Activated CD4-positive, alpha-beta memory T cell treated with anti-CD3 and anti-CD28 coated beads for 36 hours (primary cell): ENCODE data around the gene EMB. TPM values are rescaled to one million over a fixed set of nuclear protein-coding genes. Genes with fewer than 3 reads are reported as not detected.
"Not testable (repeated sequence)": the region's sequence is repeated elsewhere in the genome, so short reads cannot be mapped to it uniquely, and the experiment has no call there.

ENCODE experiments used
- CTCF ChIA-PET: fragments of 350-600 bp; sonication (Branson Sonifier 250); formaldehyde crosslinking; loops from one replicate; lab custom pipeline; 2021; ENCODE audit warnings: antibody characterized with exemption, inconsistent platforms; lab: Charles Lee
- POLR2A ChIA-PET: fragments of 350-600 bp; sonication (Branson Sonifier 250); formaldehyde crosslinking; loops from one replicate; lab custom pipeline; 2021; ENCODE audit warnings: antibody characterized with exemption; lab: Charles Lee
- DNase-seq: peaks from one replicate; pipeline ENCODE4 v3.0.0-alpha.2; 2020
- H3K27ac Mint-ChIP-seq: one replicate; pipeline ENCODE4 v1.8.0; 2021; ENCODE audit warnings: mixed read lengths
- H3K27me3 Mint-ChIP-seq: one replicate; pipeline ENCODE4 v1.8.0; 2021; ENCODE audit warnings: mixed read lengths
- H3K36me3 Mint-ChIP-seq: one replicate; pipeline ENCODE4 v1.8.0; 2021; ENCODE audit warnings: mixed read lengths
- H3K4me1 Mint-ChIP-seq: one replicate; pipeline ENCODE4 v1.8.0; 2021; ENCODE audit warnings: low read depth, mixed read lengths
- H3K4me3 Mint-ChIP-seq: one replicate; pipeline ENCODE4 v1.8.0; 2021; ENCODE audit warnings: mild to moderate bottlenecking, mixed read lengths
- H3K9me3 Mint-ChIP-seq: one replicate; pipeline ENCODE4 v1.8.0; 2021; ENCODE audit warnings: mixed read lengths
- intact Hi-C: fragments of 100-400 bp; cut with micrococcal nuclease; formaldehyde crosslinking; loops from one replicate; pipeline ENCODE4 v1.15.1; 2023
- total RNA-seq, 2 experiments: library from RNA; stranded (reverse); gene quantifications; one replicate each; pipeline ENCODE4 v1.2.3, GENCODE V29; 2021

Gene EMB
- total RNA-seq, 2 experiments from 2014 or later = 87.6 to 90.2 TPM

GRCh38 chr5:50445296-50445949, 4.3 kb upstream of the EMB start:
- Mint-ChIP-seq H3K27me3 (no peaks in the 10 kb centered on the region), H3K4me3 (peak overlapping the region; percentile 58), H3K27ac (peak overlapping the region; percentile 67), H3K36me3 (peaks cover 1% of the 10 kb centered on the region), H3K9me3 (peaks cover 6% of the 10 kb centered on the region), H3K4me1 (peaks cover 52% of the 10 kb centered on the region)
- ChIA-PET POLR2A (no interaction called here), CTCF (interaction anchor here (0.6 to 1.2 kb wide), 2 partner anchors 10 to 13 kb away, joined by 5 to 7 read pairs; no protein-coding TSS in a partner anchor)
- intact Hi-C loops = no loop called here
- peak; percentile 46 for DNase-seq

GRCh38 chr5:50442559-50443539, 1.8 kb upstream of the EMB start:
- H3K4me3 Mint-ChIP-seq, H3K36me3 Mint-ChIP-seq, H3K9me3 Mint-ChIP-seq, DNase-seq, intact Hi-C loops, H3K27me3 Mint-ChIP-seq: not testable (repeated sequence)
- peak overlapping the region; percentile 98 for H3K27ac Mint-ChIP-seq
- peaks cover 63% of the 10 kb centered on the region for H3K4me1 Mint-ChIP-seq
- ChIA-PET CTCF (interaction anchor here (0.7 kb wide), 1 partner anchor 108 kb away, joined by 3 read pairs; no protein-coding TSS in a partner anchor), POLR2A (interaction anchor here (2.4 kb wide), 1 partner anchor 225 kb away, joined by 18 read pairs; the partner anchor contains the start of gene PARP8)

- CTCF ChIA-PET = interaction anchor here (1.1 to 1.8 kb wide), 5 partner anchors 11 to 310 kb away, joined by 3 to 11 read pairs (median 4); no protein-coding TSS in a partner anchor
- intact Hi-C loops = loop anchor here (2.0 kb wide), 4 partner anchors 59 to 309 kb away; partner anchors contain the start of gene PARP8
- peaks cover 2% of the 10 kb centered on the region for H3K9me3 Mint-ChIP-seq
These were observed 436 bp upstream of the EMB start for GRCh38 chr5:50441493-50441955.

DNA sequence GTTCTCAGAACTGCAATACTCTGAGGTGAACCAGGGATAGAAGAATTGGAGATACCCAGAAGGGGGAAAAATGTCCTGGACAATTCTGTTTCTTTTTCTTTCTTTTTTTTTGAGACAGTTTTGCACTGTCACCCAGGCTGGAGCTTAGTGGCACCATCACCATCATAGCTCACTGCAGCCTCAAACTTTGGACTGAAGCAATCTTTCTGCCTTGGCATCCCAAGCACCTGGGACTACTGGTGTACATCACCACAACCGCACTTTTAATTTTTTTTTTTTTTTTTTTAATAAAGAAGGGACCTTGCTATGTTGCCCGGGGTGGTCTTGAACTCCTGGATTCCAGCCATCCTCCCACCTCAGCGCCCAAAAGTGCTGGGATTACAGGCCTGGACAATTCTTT, 1.9 kb downstream of the EMB start:
- peaks cover 72% of the 10 kb centered on the region for H3K4me1 Mint-ChIP-seq
- peaks cover 5% of the 10 kb centered on the region for H3K36me3 Mint-ChIP-seq
- H3K4me3 Mint-ChIP-seq = peak overlapping the region; percentile 92
- intact Hi-C loops = no loop called here
- no peaks in the 10 kb centered on the region for H3K9me3 Mint-ChIP-seq
- H3K27ac Mint-ChIP-seq = no peak overlapping the region
- CTCF ChIA-PET = interaction anchor here (1.0 kb wide), 1 partner anchor 73 kb away, joined by 3 read pairs; no protein-coding TSS in a partner anchor
- no peaks in the 10 kb centered on the region for H3K27me3 Mint-ChIP-seq
- POLR2A ChIA-PET = no interaction called here
- DNase-seq = no peak

More at GRCh38 chr5:50441493-50441955, 436 bp upstream of the EMB start:
- no peak for DNase-seq
- POLR2A ChIA-PET = interaction anchor here (0.6 to 2.4 kb wide), 6 partner anchors 13 to 285 kb away, joined by 3 to 18 read pairs (median 4); partner anchors contain the start of gene PARP8
- no peaks in the 10 kb centered on the region for H3K27me3 Mint-ChIP-seq
- peak overlapping the region; percentile 98 for H3K27ac Mint-ChIP-seq
- H3K4me3 Mint-ChIP-seq = peak overlapping the region; percentile 92
- peaks cover 5% of the 10 kb centered on the region for H3K36me3 Mint-ChIP-seq
- peaks cover 68% of the 10 kb centered on the region for H3K4me1 Mint-ChIP-seq

DNA sequence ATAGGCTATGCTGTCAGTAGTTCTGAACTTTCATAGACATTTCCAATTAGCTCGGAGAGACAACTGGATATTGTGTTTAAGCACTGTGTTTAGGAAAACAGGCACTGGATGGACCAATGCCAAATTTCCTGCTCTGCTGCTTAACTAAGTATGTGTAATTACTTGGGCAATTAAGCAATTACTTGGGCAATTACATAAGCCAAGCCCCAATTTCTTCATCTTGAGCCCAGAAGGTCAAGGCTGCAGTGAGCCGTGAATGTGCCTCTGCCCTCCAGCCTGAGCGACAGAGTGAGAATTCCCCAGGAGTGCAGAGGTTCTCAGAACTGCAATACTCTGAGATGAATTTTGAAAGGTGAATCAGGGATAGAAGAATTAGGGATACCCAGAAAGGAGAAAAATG, 3.0 kb downstream of the EMB start:
- H3K9me3 Mint-ChIP-seq, POLR2A ChIA-PET, H3K36me3 Mint-ChIP-seq, intact Hi-C loops, DNase-seq, H3K27ac Mint-ChIP-seq, H3K27me3 Mint-ChIP-seq: not testable (repeated sequence)
- Mint-ChIP-seq H3K4me3 (peak overlapping the region; percentile 12), H3K4me1 (peaks cover 79% of the 10 kb centered on the region)
- CTCF ChIA-PET = interaction anchor here (1.0 kb wide), 1 partner anchor 74 kb away, joined by 3 read pairs; no protein-coding TSS in a partner anchor

- peaks cover 83% of the 10 kb centered on the region for H3K4me1 Mint-ChIP-seq
- POLR2A ChIA-PET = no interaction called here
- intact Hi-C loops = loop anchor here (2.0 kb wide), 1 partner anchor 160 kb away; no protein-coding TSS in a partner anchor
- peaks cover 4% of the 10 kb centered on the region for H3K36me3 Mint-ChIP-seq
- H3K27me3 Mint-ChIP-seq = no peaks in the 10 kb centered on the region
- peak overlapping the region; percentile 86 for H3K27ac Mint-ChIP-seq
- DNase-seq = peak; percentile 28
- peak overlapping the region; percentile 59 for H3K4me3 Mint-ChIP-seq
- H3K9me3 Mint-ChIP-seq = no peaks in the 10 kb centered on the region
- CTCF ChIA-PET = interaction anchor here (1.6 kb wide), 1 partner anchor 10 kb away, joined by 7 read pairs; no protein-coding TSS in a partner anchor
These were observed 5.9 kb downstream of the EMB start for GRCh38 chr5:50435168-50435567.

GRCh38 chr5:50431133-50431904, 9.8 kb downstream of the EMB start:
- DNase-seq, intact Hi-C loops, H3K4me3 Mint-ChIP-seq, H3K27ac Mint-ChIP-seq, H3K27me3 Mint-ChIP-seq, H3K9me3 Mint-ChIP-seq: not testable (repeated sequence)
- peaks cover 16% of the 10 kb centered on the region for H3K36me3 Mint-ChIP-seq
- CTCF ChIA-PET = interaction anchor here (1.3 kb wide), 1 partner anchor 10 kb away, joined by 4 read pairs; the partner anchor contains the start of gene EMB
- peaks cover 83% of the 10 kb centered on the region for H3K4me1 Mint-ChIP-seq
- POLR2A ChIA-PET = interaction anchor here (1.8 kb wide), 1 partner anchor 9 kb away, joined by 9 read pairs; no protein-coding TSS in a partner anchor

- Mint-ChIP-seq H3K9me3 (peaks cover 12% of the 10 kb centered on the region), H3K4me1 (peaks cover 55% of the 10 kb centered on the region), H3K36me3 (peaks cover 36% of the 10 kb centered on the region)
- intact Hi-C loops, POLR2A ChIA-PET, H3K4me3 Mint-ChIP-seq, H3K27me3 Mint-ChIP-seq, DNase-seq, CTCF ChIA-PET, H3K27ac Mint-ChIP-seq: not testable (repeated sequence)
These were observed 17.8 kb downstream of the EMB start for GRCh38 chr5:50423100-50423799.

GRCh38 chr5:50421184-50421950, 19.7 kb downstream of the EMB start:
- POLR2A ChIA-PET, CTCF ChIA-PET, intact Hi-C loops, H3K27ac Mint-ChIP-seq, H3K4me3 Mint-ChIP-seq, H3K27me3 Mint-ChIP-seq, DNase-seq: not testable (repeated sequence)
- peaks cover 54% of the 10 kb centered on the region for H3K4me1 Mint-ChIP-seq
- H3K9me3 Mint-ChIP-seq = peaks cover 12% of the 10 kb centered on the region
- peaks cover 27% of the 10 kb centered on the region for H3K36me3 Mint-ChIP-seq

GRCh38 chr5:50420343-50420935, 20.6 kb downstream of the EMB start:
- intact Hi-C loops = no loop called here
- no peaks in the 10 kb centered on the region for H3K27me3 Mint-ChIP-seq
- H3K27ac Mint-ChIP-seq = no peak overlapping the region
- no peak overlapping the region for H3K4me3 Mint-ChIP-seq
- peaks cover 56% of the 10 kb centered on the region for H3K4me1 Mint-ChIP-seq
- H3K9me3 Mint-ChIP-seq = peaks cover 12% of the 10 kb centered on the region
- ChIA-PET POLR2A (no interaction called here), CTCF (no interaction called here)
- DNase-seq = no peak
- peaks cover 26% of the 10 kb centered on the region for H3K36me3 Mint-ChIP-seq
